ENCODE measurements around the gene NNT. TPM values are rescaled to one million over a fixed set of nuclear protein-coding genes. Genes with fewer than 3 reads are reported as not detected.
A peak's percentile ranks its signal among the peaks of the same experiment; 100 is the strongest.

Gene NNT
- total RNA-seq, 2 donors from 2014 or later = 25.1 to 30.1 TPM

GRCh38 chr5:43680286-43680685 lies 77.3 kb downstream of the NNT start:
- intact Hi-C loops (cut with DNase I) = no loop called here
- WGBS, 2 donors = 78 to 82% methylated on average over 4 of the region's 4 CpGs

GRCh38 chr5:43683884-43684471 lies 81.0 kb downstream of the NNT start:
- Histone ChIP-seq H3K4me1 (peaks cover 9% of the 10 kb centered on the region), H3K36me3 (replicated peaks in 1 of 2; ENCODE audit: insufficient read depth in 1 of 2, low read depth in 2 of 2) (no peaks in the 10 kb centered on the region), H3K4me3 (no peak overlapping the region), H3K9me3 (no peaks in the 10 kb centered on the region), H3K27me3 (no peaks in the 10 kb centered on the region), H3K27ac (peak overlapping the region in 1 of 4 donors; percentile 5)
- no peak for TF ChIP-seq POLR2A (IDR thresholded peaks at IDR 0.05)
- TF ChIP-seq CTCF (IDR thresholded peaks at IDR 0.05) = no peak
- ATAC-seq (no peak), DNase-seq (no peak)
- 84 to 91% methylated on average over 4 of the region's 4 CpGs for WGBS, 2 donors
- intact Hi-C loops (cut with DNase I) = no loop called here

More at GRCh38 chr5:43680286-43680685, 77.3 kb downstream of the NNT start:
- no peak overlapping the region for H3K4me3 ChIP-seq
- no peak for ATAC-seq
- H3K36me3 ChIP-seq (replicated peaks in 1 of 2; ENCODE audit: insufficient read depth in 1 of 2, low read depth in 2 of 2) = peaks cover 0 to 1% of the 10 kb centered on the region in 2 donors
- H3K4me1 ChIP-seq = peaks cover 3% of the 10 kb centered on the region
- H3K9me3 ChIP-seq = no peaks in the 10 kb centered on the region
- H3K27me3 ChIP-seq = no peaks in the 10 kb centered on the region
- no peak overlapping the region for H3K27ac ChIP-seq
- no peak for DNase-seq
- no peak for TF ChIP-seq CTCF (IDR thresholded peaks at IDR 0.05)
- no peak for TF ChIP-seq POLR2A (IDR thresholded peaks at IDR 0.05)

GRCh38 chr5:43685252-43685950 lies 82.4 kb downstream of the NNT start:
- H3K4me3 ChIP-seq = no peak overlapping the region
- no peaks in the 10 kb centered on the region for H3K36me3 ChIP-seq (replicated peaks in 1 of 2; ENCODE audit: insufficient read depth in 1 of 2, low read depth in 2 of 2)
- no peak overlapping the region for H3K27ac ChIP-seq
- no peak for TF ChIP-seq POLR2A (IDR thresholded peaks at IDR 0.05)
- peaks cover 9% of the 10 kb centered on the region for H3K4me1 ChIP-seq
- intact Hi-C loops (cut with DNase I) = no loop called here
- DNase-seq (no peak), ATAC-seq (no peak)
- H3K27me3 ChIP-seq = no peaks in the 10 kb centered on the region
- H3K9me3 ChIP-seq = no peaks in the 10 kb centered on the region

- intact Hi-C loops (cut with DNase I) = no loop called here
- Histone ChIP-seq H3K4me1 (peaks cover 9% of the 10 kb centered on the region), H3K27me3 (no peaks in the 10 kb centered on the region), H3K36me3 (replicated peaks in 1 of 2; ENCODE audit: insufficient read depth in 1 of 2, low read depth in 2 of 2) (no peaks in the 10 kb centered on the region), H3K27ac (no peak overlapping the region), H3K9me3 (no peaks in the 10 kb centered on the region), H3K4me3 (no peak overlapping the region)
- ATAC-seq (no peak), DNase-seq (no peak)
- WGBS, 2 donors = 87 to 91% methylated on average over 3 of the region's 3 CpGs
- TF ChIP-seq CTCF (IDR thresholded peaks at IDR 0.05) (no peak), POLR2A (IDR thresholded peaks at IDR 0.05) (no peak)
These were observed 84.3 kb downstream of the NNT start for GRCh38 chr5:43687275-43687674.

GRCh38 chr5:43691275-43691674 lies 88.3 kb downstream of the NNT start:
- TF ChIP-seq POLR2A (IDR thresholded peaks at IDR 0.05) (no peak), CTCF (IDR thresholded peaks at IDR 0.05) (no peak)
- no peak for ATAC-seq
- intact Hi-C loops (cut with DNase I) = no loop called here
- Histone ChIP-seq H3K27me3 (no peaks in the 10 kb centered on the region), H3K9me3 (no peaks in the 10 kb centered on the region), H3K36me3 (replicated peaks in 1 of 2; ENCODE audit: insufficient read depth in 1 of 2, low read depth in 2 of 2) (no peaks in the 10 kb centered on the region), H3K4me3 (no peak overlapping the region), H3K27ac (no peak overlapping the region), H3K4me1 (peaks cover 1% of the 10 kb centered on the region)
- no peak for DNase-seq
- 89% methylated on average over 4 of the region's 4 CpGs for WGBS, 2 donors
